ENCODE results near the gene SH3BP1.

The SH3BP1 gene

GRCh38 chr22:37633625-37634416 lies 5.6 kb upstream of the SH3BP1 start:
- FAIRE-seq (peak; percentile 57), DNase-seq (ENCODE audit: insufficient read length, low spot score) (peak; percentile 71)
- TF ChIP-seq POLR2A (IDR thresholded peaks at IDR 0.05; ENCODE audit: low read depth, low read length): no peak

DNA sequence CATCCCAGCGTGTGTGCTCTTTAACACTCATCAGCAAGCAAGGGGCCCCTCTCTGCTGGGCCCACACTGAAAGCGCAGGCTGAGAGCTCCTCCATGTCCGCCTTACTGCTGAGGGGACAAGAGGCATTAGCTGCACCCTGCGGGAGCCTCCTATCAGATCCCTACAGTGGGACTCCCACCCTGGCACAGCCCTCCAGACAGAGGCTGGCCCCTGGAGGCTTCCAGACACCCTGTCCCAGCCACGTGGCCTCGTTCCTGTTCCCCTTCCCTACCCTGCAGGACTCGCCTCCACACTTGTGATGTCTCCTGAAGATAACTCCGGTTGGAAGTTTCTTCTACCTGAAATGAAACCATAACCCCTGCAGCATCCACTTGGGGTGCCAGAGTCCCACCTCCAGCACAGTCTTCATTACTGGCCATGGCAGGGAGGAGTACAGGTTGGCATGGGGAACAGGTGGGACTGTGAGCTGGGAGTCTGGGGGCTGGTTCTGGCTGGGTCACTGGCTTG lies 5.0 kb upstream of the SH3BP1 start:
- FAIRE-seq: no peak
- no peak for TF ChIP-seq POLR2A (IDR thresholded peaks at IDR 0.05; ENCODE audit: low read depth, low read length)
- no peak for DNase-seq (ENCODE audit: insufficient read length, low spot score)

DNA sequence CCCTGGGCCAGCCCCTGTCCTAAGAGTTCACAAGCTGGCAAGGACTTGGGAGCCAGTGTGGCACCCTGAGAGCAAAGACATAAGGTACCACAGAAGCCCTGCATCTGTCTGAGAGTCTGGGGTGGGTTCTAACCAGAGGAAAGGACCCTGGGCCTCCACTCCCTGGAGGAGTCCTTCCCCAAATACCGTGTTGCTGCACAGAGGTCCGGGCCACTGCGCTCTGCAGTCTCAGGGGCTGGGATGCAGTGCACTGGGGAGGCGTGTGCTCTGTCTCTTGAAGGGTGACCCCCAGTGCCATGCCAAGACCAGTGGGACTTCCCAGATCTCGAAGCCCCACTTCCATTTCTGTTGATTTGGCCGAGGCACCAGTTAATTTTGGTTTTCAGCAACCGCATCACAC lies 4.3 kb upstream of the SH3BP1 start:
- no peak for TF ChIP-seq POLR2A (IDR thresholded peaks at IDR 0.05; ENCODE audit: low read depth, low read length)
- FAIRE-seq (no peak), DNase-seq (ENCODE audit: insufficient read length, low spot score) (no peak)

- no peak for TF ChIP-seq POLR2A (IDR thresholded peaks at IDR 0.05; ENCODE audit: low read depth, low read length)
- DNase-seq (ENCODE audit: insufficient read length, low spot score): no peak
- no peak for FAIRE-seq
Observed at GRCh38 chr22:37636186-37636948, 3.1 kb upstream of the SH3BP1 start.

DNA sequence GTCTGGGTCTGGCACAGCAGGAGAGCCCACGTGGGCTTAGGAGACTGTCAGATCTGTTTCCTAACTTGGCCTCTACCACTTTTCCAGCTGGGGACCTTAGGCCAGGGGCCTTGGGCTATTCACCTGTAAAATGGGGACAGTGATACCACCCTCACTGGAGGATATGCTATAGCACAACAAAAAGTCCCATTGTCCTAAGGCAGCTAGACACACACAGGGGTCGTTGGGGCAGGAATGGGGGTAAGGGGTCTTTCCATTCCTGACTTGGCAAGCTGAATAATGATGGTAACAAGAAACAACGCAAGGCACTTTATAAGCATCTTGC lies 2.6 kb upstream of the SH3BP1 start:
- DNase-seq (ENCODE audit: insufficient read length, low spot score) (no peak), FAIRE-seq (no peak)
- no peak for TF ChIP-seq POLR2A (IDR thresholded peaks at IDR 0.05; ENCODE audit: low read depth, low read length)

DNA sequence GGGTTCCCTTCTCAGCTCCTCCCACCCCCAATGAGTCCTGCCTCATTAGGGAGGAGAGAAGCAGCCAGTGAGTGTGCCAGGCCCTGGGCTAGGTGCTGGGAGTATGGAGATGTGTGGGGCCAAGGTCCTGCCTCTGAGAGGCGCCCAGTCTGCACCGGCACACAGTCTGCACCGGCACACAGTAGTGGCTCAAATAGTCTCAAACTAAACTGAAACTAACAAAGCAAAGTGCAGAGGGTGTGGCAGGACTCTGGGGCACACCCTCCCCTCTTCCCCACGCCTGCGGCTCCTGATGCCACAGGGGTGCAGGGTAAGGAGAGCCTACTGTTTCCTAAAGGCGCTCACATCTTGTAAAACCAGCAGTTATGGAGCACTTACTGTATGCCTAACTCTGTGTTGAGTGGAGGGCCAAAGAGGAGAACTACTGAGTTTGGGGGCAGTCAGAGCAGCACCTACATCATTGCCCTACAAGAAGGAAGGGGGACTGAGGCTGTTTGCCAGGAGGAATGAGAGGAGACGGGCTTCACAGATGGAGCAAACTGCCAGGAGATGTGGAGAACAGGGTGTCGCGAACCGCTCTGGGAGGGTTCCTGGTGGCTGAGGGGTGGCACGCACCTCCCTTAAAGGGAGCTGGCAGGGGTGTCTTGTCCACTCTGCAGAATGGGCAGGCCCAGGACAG lies 939 bp upstream of the SH3BP1 start:
- no peak for TF ChIP-seq POLR2A (IDR thresholded peaks at IDR 0.05; ENCODE audit: low read depth, low read length)
- FAIRE-seq (no peak), DNase-seq (ENCODE audit: insufficient read length, low spot score) (no peak)

DNA sequence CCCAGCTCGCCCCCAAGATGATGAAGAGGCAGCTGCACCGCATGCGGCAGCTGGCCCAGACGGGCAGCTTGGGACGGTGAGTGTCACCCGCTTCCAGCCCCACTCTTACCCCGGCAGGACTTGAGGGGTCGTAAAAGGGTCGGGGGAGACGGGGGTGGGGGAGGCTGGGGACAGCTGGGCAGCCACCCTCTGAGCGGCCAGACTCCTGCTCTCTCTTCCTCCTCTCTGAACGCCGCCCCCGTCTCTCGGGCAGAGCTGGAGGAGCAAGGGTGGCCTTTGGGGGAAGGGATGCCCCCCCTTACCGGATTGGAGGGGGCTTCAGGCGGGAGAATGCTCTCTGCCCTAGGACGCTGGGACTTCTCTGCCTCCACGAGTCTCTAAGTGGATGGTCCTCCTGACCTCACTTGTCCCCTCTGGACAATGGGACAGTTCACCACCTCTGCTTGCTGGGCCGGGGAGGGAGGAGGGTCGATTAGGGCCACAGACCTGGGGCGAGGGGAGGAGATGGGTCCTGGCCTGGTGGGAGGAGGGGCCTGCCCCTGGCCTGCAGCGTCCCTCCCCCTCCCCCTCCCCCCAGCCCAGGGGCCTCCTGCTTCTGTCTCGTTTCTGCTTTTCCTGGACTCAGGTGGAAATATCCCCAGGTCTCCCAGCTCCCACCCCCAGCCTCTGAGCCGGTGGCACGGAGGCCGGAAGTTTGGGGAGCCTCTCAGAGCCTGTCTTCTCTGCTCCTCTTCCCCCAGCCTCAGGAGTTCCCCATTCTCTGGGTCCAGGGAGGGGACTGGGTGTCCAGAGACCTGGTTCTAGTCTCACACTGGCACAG lies 512 bp downstream of the SH3BP1 start:
- no peak for TF ChIP-seq POLR2A (IDR thresholded peaks at IDR 0.05; ENCODE audit: low read depth, low read length)
- FAIRE-seq: no peak
- DNase-seq (ENCODE audit: insufficient read length, low spot score): no peak

GRCh38 chr22:37640591-37641560 lies 1.4 kb downstream of the SH3BP1 start:
- TF ChIP-seq POLR2A (IDR thresholded peaks at IDR 0.05; ENCODE audit: low read depth, low read length): no peak
- no peak for DNase-seq (ENCODE audit: insufficient read length, low spot score)
- no peak for FAIRE-seq

DNA sequence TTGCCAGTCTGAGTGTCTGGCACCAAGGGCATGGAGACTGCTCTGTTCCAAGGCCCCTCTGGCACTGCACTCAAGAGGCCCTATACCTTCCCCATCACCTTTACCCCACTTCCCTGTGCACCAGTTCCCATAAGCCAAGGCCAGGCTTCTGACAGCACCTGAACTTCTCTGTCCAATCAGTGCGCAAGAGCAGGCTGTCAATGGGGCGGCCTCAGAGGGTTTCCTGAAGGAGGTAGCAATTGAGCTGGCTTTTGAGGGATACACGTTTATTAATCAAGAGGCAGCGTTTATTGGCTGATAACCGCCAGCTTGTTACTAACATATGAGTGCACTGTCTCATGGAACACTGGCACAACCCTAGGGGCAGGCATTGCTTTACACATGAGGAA lies 2.1 kb downstream of the SH3BP1 start:
- TF ChIP-seq POLR2A (IDR thresholded peaks at IDR 0.05; ENCODE audit: low read depth, low read length): no peak
- DNase-seq (ENCODE audit: insufficient read length, low spot score) (no peak), FAIRE-seq (no peak)

GRCh38 chr22:37643225-37643847 lies 3.9 kb downstream of the SH3BP1 start:
- DNase-seq (ENCODE audit: insufficient read length, low spot score): peak; percentile 75
- no peak for TF ChIP-seq POLR2A (IDR thresholded peaks at IDR 0.05; ENCODE audit: low read depth, low read length)
- no peak for FAIRE-seq

DNA sequence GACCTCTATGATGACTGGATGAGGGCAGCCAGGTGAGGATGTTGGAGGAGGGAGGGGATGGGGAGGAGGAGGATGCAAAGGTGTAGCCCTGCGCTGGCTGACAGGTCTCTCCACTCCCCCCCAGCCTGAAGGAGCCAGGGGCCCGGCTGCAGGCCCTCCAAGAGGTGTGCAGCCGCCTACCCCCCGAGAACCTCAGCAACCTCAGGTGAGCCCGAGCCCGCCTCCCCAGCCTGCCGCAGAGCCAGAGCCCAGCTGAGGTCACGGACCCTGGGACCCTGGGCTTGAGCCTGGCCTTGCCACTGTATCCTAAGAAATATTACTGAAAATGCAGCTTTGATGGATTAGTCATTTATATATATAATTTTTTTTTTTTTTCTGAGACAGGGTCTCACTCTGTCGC lies 7.8 kb downstream of the SH3BP1 start:
- TF ChIP-seq POLR2A (IDR thresholded peaks at IDR 0.05; ENCODE audit: low read depth, low read length): no peak
- FAIRE-seq (no peak), DNase-seq (ENCODE audit: insufficient read length, low spot score) (no peak)

DNA sequence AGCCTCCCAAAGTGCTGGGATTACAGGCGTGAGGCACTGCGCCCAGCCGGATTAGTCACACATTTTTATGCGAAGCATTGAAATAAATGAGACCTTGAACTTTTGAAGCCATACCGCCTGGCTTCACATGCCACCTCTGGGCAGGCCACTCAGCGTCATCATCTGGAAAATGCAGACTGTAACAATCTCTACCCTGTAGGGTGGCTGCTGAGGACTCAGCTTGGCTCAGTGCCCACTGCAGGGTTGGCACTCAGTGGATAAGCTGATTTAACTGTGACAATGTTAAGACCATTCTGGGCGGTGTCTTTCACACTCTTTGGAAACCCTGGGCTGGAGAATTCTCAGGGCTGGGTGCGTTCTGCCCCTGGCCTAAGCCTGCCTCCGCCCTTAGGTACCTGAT lies 8.5 kb downstream of the SH3BP1 start:
- peak; percentile 79 for DNase-seq (ENCODE audit: insufficient read length, low spot score)
- no peak for TF ChIP-seq POLR2A (IDR thresholded peaks at IDR 0.05; ENCODE audit: low read depth, low read length)
- FAIRE-seq: no peak
